GM21717 (cell line): Measurements from ENCODE around the gene PKD1.

ENCODE experiments used
- ATAC-seq: cut with Tn5 transposase; IDR thresholded peaks from one replicate; pipeline ENCODE4 v1.9.1; 2021; ENCODE audit warnings: mild to moderate bottlenecking, moderate library complexity; ENCODE audit not compliant: unreplicated experiment

The PKD1 gene

DNA sequence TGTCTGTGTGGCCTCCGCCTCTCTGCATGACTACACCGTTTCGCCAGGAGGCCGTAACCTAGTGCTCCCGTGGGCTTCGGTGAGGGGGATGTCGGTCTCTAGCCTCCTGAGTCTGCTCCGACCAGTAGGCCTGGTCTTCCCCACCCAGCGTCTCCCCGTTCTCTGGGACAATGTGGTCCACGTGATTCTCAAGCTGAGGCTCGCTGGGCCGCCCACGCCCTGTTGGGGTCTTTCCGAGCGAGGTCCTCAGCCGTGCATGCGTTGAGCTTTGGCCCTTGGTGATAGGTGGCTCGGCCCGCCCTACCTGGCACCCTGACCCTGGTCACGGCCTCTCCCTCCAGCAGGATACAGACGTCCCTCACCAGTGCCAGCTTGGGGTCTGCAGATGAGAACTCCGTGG is 57.0 kb downstream of the PKD1 start:
- no peak for ATAC-seq

DNA sequence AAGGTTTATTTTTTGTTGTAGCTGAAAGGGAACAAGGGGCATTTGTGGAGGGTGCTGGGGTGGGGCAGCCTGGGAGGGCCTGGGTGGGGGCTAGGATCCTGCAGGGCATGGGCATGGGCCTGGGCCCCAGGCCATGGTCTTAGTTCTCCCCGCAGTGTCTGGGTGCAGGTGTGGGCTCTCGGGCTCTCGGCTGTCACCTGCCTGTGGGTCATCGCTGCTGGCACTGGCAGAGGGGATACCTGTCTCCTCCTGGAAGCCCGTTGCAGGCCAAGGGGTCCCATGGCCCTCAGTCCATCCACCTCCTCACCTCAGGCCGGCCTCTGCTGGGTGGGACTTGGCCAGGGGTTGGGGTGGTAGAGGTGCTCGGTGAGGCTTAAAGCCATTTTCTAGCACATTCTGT is 57.6 kb downstream of the PKD1 start:
- no peak for ATAC-seq

DNA sequence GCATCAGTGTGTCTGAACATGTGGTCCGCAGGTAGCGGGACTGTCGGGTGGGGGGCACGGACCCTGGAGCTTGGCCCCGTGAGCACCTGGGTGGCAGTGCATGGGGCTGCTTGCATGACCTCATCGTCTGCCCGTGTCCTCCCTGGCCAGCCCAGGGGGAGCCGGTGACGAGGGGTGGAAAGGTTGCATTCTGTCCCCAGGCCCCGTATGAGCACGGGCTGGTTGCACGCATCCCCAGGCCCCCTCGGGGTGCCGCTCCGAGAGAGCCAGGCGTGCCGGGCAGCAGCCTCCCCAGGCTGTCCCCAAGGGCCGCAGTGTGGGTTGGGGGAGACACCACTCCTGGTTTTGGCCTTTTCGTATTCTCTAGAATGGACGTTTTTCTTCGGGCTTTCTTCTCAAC is 58.0 kb downstream of the PKD1 start:
- no peak for ATAC-seq

DNA sequence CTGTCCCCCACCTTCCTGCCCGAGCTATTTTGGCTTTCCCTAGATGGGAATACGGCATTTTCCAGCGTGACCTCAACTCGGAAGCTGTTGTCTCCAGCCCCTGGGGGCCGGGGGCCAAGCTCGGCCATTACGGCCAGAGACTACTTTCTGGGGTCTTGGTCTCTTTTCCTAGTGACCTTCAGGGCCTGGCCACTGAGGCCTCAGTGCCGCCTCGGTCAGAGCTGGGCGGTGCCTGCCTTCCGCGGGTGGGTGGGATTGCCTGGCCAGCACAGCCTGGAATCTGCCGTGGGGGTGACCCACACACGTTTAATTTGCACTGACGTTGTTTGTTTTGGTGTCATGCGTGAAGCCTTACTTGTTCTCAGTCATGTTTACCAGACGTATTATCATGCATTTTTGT is 58.7 kb downstream of the PKD1 start:
- no peak for ATAC-seq

DNA sequence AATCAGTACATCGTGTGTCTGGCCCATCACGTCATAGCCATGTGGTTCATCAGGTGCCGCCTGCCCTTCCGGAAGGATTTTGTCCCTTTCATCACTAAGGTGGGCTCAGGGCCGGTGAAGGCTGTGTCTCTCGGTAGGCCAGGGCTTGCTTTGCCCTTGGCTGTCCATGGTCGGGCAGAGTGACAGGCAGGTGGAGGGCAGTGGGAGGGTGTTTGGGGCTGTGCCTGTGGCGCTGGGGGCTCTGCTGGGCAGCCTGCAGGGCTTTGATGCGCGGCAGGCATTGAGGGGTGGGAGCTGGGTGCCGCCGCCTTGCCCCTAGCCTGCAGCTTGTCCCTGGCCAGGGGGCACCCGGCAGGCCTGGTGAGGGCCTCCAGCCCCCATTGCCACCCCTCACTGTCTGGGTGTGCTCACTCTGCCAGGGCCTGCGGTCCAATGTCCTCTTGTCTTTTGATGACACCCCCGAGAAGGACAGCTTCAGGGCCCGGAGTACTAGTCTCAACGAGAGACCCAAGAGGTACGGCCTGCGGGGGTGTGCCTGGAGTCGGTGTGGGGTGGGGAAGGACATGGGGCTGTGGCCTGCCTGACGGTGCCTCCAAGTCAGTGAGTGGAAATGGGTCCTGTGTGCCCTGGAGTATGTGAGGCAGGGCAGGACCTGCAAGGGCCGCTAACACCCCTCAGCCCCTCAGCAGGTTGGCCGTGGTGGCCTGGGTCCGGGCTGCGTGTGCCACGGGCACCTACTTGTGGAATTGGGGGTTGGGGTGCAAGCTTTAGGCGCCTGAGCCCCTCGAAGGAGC is 59.4 kb downstream of the PKD1 start:
- ATAC-seq: no peak

DNA sequence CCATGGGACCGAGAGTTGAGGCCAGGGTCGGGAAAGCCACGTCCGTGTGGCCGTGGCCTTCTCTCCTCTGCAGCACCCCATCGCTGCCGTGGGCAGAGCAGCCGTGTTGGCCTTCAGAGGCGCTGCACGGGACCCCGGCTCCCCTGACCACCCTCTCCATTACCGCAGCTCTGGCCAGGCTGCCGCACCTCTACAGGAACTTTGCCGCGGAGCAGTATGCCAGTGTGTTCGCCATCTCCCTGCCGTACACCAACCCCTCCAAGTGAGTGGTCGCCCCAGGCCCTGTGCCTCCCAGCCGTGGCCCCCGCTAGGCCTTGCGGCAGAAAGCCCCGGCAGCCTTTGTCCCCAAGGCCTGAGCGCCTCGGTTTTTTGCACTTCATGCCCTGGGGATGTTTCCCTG is 60.1 kb downstream of the PKD1 start:
- no peak for ATAC-seq

DNA sequence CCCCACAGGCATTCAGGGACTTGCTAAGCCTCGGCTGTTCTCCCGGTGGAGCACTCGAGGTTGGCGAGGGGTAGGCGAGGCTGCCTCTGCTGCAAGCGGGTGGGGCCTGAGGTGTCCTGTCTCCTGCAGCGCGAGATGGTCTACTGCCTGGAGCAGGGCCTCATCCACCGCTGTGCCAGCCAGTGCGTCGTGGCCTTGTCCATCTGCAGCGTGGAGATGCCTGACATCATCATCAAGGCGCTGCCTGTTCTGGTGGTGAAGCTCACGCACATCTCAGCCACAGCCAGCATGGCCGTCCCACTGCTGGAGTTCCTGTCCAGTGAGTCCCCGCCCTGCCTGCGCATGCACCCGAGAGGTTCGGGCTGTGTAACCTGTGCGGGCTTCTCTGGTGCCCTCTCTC is 61.6 kb downstream of the PKD1 start:
- ATAC-seq: no peak

DNA sequence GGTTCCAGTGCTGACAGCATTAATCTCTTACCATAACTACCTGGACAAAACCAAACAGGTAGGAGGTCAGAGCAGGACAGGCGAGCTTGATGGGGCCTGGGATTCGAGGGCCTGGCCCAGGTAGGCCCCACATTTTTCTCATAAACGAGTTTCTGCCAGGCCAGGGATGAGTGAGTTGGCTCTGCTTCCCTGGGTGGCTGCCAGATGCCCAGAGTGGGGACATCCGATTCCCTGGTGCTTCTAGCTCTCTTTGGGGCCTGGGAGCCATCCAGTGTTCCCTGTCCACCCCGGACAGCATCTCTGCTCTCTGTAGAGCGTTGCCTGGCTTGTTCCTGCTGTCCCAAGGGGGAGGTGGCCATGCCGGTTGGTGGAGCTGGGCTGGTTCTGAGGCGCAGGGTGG is 62.8 kb downstream of the PKD1 start:
- ATAC-seq: no peak

DNA sequence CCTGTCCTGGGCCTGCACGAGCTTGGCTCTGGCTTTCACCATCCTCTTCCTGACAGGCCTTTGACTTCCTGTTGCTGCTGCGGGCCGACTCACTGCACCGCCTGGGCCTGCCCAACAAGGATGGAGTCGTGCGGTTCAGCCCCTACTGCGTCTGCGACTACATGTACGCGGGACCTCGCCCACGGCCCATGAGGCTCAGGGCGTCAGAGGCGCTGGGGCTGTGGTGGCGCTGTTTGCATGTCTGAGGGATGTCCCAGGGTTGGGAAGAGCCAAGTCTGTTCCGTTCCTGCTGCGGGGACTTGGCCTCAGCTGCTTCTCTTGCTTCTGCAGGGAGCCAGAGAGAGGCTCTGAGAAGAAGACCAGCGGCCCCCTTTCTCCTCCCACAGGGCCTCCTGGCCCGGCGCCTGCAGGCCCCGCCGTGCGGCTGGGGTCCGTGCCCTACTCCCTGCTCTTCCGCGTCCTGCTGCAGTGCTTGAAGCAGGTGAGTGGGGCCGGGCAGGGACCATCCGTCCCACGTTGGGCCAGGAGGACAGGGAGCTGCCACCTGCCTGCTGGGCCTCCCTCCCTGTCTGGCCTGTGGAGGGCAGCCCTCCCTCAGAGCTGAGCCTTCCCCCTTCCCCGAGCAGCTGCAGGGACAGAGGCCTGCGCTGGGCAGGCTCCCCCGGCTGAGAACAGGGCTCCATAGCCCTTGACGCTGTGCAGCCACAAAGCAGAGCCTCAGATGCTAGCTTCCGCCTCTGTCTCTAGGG is 64.1 kb downstream of the PKD1 start:
- no peak for ATAC-seq

DNA sequence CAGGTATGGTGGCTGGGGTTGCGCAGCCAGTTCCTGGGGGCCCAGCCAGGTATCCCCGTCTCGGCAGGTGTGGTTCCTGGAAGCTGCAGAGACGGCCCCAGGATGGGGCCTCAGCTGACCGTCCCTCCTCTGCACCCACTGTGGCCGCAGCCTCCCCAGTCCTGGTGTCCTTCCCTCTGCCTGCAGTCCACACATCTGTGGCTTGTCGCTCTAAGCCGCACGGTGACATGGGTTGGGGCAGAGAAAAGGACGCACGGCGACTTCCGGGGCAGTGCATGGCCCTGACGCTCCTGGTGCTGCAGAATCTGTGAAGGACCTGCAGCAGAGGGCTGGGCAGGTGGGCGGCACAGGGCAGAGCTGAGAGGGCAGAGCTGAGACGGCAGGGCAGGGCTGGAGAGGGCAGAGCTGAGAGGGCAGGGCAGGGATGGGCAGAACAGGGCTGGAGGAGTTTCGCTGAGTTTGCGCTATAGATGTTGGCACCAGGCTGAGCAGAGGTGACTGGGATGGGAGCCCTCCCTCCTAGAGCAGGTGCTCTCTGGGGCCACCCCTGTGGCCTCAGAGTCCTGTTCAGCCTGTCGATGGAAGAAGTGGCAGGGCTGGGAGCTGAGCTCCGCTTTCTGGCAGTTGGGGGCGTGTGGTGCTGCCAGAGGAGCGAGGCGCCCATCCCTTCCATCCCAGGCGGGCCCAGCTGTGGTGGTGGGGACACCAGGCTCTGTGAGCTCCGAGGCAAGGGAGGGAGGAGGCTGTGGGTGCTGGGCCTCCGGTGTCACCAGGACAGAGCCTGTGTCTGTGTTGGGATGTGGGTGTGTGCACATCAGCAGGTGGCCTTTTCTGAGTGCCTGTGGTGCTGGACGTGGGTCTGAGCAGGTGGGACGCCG is 64.9 kb downstream of the PKD1 start:
- ATAC-seq: no peak

DNA sequence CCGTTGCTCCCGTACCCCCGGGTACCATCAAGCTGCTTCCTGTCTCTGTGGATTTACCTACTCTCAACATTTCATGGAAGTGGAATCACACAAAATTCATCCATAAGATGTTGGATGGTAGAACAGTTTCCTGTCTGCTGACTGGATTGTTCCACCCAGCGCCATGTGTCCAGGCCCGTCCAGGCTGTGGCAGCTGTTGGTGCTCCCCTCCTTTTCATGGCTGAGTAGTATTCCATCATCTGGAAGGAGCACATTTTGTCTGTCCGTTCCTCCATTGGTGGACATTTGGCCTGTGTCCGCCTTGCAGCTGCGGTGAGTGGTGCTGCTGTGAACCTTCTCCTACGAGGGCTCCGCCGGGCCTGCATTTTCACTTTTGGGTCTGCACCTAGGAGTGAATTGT is 69.6 kb downstream of the PKD1 start:
- no peak for ATAC-seq

DNA sequence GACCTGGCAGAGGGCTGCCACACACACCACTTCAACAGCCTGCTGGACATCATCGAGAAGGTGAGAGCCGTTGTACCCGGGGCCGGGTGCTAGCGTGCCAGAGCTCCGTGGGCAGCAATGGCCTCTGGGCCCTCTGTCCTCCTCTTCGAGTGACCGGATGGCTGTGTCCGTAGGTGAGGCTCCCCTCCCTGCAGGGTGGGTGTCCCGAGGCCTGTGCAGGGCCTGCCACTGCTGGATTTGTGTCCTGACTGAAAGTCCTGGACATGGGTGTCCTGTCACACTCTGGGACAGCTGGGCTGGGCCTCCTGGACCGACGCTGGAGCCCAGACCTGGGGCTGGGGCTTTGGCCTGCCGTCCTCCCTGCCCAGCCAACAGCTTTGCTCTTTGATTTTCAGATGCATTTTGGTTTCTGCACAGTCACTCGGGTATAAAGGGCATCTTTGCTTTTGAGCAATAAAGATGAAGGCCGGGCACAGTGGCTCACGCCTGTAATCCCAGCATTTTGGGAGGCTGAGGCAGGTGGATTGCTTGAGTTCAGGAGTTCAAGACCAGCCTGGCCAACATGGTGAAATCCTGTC is 71.2 kb downstream of the PKD1 start:
- no peak for ATAC-seq

DNA sequence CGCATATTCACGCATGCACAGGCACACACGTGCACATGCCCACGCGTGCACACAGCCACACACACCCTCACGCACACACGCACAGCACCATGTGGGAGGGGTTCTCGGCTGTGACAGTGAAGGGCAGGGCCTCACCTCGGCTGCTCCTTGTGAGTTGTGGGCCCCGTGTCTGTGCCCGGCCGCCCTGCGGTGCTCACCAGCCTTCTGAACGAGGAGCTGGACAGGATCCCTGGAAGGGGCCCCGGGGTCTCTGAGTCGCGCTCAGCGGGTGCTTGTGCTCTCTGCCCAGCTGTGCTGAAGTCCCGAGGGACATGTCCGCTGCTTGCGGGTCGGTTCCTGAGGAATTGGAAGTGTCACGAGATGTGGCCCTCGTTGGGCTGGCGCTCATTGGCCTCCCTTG is 71.8 kb downstream of the PKD1 start:
- no peak for ATAC-seq

DNA sequence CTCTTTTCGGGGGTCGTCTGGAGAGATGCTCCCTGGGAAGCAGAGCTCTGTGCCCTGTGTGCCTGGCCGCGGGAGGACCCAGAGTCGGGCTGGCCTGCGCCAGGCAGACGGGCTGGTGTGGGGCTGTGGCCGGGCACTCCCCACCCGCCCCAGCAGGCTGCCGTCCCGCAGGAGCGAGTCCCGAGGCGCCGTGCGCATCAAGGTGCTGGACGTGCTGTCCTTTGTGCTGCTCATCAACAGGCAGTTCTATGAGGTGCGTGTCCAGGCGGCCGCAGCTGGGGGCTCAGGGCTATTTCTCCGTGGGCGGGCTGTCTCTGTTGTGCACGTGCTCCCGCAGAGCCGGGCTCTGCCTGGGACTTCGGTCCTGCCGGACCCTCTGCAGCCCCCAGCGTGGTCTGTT is 72.9 kb downstream of the PKD1 start:
- no peak for ATAC-seq

DNA sequence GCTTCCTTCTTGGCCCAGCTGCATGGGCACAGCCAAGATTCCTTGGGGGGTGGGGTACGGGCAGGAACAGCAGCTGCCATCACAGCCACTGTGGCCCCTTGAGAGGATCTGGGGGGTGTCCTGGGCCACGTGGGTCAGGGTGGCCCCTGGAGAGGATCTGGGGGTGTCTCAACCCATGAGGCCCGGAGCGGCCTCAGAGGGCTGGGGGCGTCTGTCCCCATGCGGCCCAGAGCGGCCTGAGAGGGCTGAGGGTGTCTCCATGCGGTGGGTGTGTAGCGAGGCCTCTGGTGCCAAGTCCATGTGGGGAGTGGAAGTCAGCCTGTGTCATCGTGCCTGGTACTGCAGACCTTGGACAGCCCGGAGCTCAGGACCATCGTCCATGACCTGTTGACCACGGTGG is 74.2 kb downstream of the PKD1 start:
- ATAC-seq: no peak

DNA sequence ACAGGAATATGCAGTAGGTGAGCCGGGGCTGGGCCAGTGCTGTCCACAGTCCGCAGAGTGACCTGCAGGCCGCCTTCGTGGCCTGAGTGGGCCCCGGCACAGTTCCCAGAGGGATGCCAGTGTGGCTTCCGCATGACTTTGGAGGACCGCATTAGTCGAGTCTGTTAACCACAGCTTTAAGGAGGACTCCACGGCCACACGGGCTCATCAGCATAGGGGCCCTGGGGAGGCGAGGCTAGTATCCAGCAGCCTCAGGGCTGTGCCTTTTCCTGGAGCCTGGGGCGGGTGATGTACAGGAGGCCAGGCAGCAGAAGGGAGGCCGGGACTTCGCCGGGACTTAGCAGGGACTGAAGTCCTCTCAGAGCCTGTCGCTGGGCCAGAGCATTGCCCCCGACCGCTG is 74.7 kb downstream of the PKD1 start:
- no peak for ATAC-seq

DNA sequence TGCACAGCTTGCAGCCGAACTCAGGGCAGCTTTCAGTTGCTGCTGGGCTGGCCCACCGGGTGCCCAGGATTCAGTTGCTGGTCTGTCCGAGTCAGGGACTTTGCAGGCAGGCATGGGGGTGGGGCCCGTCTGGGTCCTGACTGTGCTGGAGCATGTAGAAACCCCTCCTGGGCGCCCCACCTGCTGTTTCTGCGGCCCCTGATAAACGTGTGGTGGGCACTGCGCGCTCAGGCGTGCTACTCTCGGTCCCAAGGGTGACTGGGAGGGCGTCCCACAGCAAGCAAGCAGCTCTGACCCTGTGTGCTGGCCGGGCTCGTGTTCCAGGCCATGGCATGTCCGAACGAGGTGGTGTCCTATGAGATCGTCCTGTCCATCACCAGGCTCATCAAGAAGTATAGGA is 75.4 kb downstream of the PKD1 start:
- ATAC-seq: no peak

DNA sequence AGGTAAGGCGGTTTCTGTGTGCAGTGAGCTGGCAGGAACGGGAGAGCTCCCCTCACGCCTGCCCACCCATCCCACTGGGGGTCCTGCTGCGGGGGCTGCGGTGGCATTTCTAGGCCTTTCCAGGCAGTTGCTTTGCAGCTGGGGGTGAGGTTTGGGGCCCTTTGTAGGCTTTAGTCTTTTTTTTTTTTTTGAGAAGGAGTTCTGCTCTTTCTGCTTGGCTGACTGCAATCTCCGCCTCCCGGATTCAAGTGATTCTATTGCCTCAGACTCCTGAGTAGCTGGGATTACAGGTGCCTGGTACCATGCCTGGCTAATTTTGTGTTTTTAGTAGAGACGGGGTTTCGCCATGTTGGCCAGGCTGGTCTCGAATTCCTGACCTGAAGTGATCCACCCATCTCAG is 76.8 kb downstream of the PKD1 start:
- ATAC-seq: no peak

DNA sequence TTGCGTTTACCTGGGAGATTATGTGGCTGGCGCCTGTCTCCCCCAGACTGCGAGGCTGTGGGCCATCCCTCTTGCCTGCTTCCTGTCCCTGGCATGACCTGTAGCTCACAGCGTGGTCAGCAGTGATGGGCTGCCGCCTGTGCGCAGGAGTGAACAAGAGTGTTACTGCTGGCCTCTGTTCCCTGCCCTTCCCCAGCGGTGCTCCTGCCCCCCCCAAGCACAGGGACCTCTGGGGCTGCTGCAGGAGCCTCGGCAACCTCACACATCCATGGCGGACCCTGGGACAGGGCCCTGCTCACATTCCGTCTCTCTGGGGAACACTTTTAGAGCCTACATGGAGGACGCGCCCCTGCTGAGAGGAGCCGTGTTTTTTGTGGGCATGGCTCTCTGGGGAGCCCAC is 77.3 kb downstream of the PKD1 start:
- no peak for ATAC-seq

DNA sequence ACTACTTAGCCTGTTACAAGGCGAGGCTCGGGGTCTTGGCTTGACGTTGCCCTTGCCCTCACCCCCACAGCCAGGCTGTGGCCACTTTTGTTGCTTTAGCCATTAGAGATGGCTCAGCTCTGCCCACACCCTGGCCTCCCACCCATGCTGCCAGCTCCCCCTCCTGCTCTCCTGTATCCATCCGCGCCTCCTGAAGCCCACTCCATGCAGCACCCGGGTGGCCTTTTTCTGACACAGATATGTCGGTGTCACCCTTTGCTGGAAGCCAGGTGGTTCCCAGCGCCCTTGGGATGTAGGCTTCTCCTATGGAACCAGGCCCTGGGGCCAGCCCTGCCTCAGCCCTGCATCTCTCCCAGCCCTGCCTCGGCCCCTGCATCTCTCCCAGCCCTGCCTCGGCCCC is 78.3 kb downstream of the PKD1 start:
- ATAC-seq: no peak

DNA sequence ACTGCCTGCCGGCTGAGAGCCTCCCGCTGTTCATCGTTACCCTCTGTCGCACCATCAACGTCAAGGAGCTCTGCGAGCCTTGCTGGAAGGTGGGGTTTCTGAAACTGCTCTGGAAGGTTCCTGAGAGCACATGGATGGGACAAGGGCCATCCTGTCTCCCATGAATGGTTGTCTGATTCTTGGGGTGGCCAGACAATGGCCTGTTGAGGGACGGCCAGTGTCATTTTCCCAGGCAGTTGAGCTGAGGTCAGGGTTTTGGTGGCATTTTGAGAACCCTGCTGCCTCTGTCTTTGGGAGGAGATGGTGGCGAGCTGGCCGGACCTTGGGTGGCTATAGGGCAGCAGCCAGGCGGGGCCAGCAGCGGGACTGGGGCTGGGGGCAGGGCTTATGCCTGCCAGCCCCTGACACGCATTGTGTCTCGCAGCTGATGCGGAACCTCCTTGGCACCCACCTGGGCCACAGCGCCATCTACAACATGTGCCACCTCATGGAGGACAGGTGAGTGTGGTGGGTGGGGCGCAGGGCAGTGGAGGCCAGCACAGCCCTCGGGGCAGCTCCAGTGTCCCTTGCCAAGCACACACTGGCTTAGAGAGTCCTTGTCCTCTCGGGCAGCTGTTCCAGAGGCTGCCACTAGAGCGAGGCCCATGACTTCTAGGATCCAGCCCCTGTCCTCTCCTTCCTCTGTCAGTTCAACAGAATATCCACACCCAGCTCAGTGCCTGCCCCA is 78.9 kb downstream of the PKD1 start:
- ATAC-seq: no peak
